Ovary (tissue), 9 donors: Measurements from ENCODE around the gene KIF16B. TPM values are rescaled to one million over a fixed set of nuclear protein-coding genes. Genes with fewer than 3 reads are reported as not detected.

Experiments
- DNase-seq, 5 donors: peaks; one replicate each; pipeline ENCODE4 v3.0.0-alpha.2; 2019 to 2020
- H3K27ac ChIP-seq, 2 donors: fragments of 200-600 bp; one replicate each; pipeline versions ENCODE4 v1.5.1 to v1.8.0; 2019 to 2022
- H3K27me3 ChIP-seq: fragments of 200-600 bp; one replicate; pipeline ENCODE4 v1.8.0; 2022
- H3K36me3 ChIP-seq: fragments of 200-600 bp; sonication (generic); one replicate; pipeline ENCODE4 v1.5.1; 2019
- H3K4me1 ChIP-seq: one replicate; pipeline ENCODE4 v1.8.1; 2013; ENCODE audit warnings: mild to moderate bottlenecking, moderate library complexity; ENCODE audit not compliant: insufficient read depth
- H3K4me3 ChIP-seq: fragments of 200-600 bp; sonication (generic); one replicate; pipeline ENCODE4 v1.5.1; 2017
- H3K9me3 ChIP-seq, 2 donors: fragments of 200-600 bp in 1 of 2; sonication (generic) in 1 of 2; one replicate each; pipeline versions ENCODE4 v1.5.1 to v1.8.1; 2013 to 2019; ENCODE audit warnings: mild to moderate bottlenecking in 1 of 2, moderate library complexity in 1 of 2
- EP300 ChIP-seq: sonication (generic); formaldehyde crosslinking; IDR thresholded peaks from one replicate; pipeline ENCODE4 v1.6.1; 2017; ENCODE audit warnings: antibody characterized with exemption
- POLR2A ChIP-seq: fragments of 450-650 bp; IDR thresholded peaks from one replicate; pipeline ENCODE4 v1.6.1; 2017; ENCODE audit warnings: antibody characterized with exemption, mild to moderate bottlenecking, moderate library complexity
- WGBS, 3 donors: extraction: QIAGEN DNeasy Blood & Tissue Kit in 1 of 3; methylation state at CpG; one replicate each; pipeline versions ENCODE4 v1.1.5 to v1.1.7; 2013 to 2017; 5-methylcytosine and 5-hydroxymethylcytosine counted together
- intact Hi-C, 4 donors: fragments of 100-400 bp; cut with DNase I; formaldehyde crosslinking; loops; one replicate each; pipeline versions ENCODE4 v1.11.0 to v1.15.1; 2022 to 2023
- polyA plus RNA-seq, 2 donors: library from polyadenylated mRNA; stranded (reverse); fragments of 200-250 nt in 1 of 2; fragments of 350-450 nt in 1 of 2; fragmentation: Illumina TruSeq in 1 of 2; extraction: RNeasy Lipid Tissue Mini Kit (QIAGEN cat#74804) in 1 of 2; gene quantifications; one replicate each; pipeline ENCODE4 v1.2.3, GENCODE V29; 2013 to 2014
- total RNA-seq, 7 donors: library from RNA; depleted of rRNA in 2 of 7; stranded (reverse); fragments of >200 nt in 2 of 7; fragmentation: NEBNext Ultra II Directional in 3 of 7; extraction: Animal tissue kit (Norgen Biotek cat#: 25700) in 3 of 7; gene quantifications; one replicate each; pipeline versions ENCODE4 v1.1.0 to v1.2.4, GENCODE V29; 2016 to 2023
- TF ChIP-seq, protein P1 (sequence below), 3 donors: fragments of 450-650 bp in 2 of 3; fragments of 200-600 bp in 1 of 3; IDR thresholded peaks; one replicate each; pipeline versions ENCODE4 v1.5.1 to v1.8.0; 2016 to 2022; ENCODE audit warnings: antibody characterized with exemption in 3 of 3, mild to moderate bottlenecking in 1 of 3
- donor health status: DM: no; HTN: no; CAD: no; lungs with moderate emphysema.
- donor health status: DM: no; HTN: no; CAD: no.
- donor health status: Bipolar disorder and iron deficiency.
- donor health status: DM: yes; HTN: yes; CAD: no.
- donor health status: DM: no; HTN: no; CAD: no.
- donor health status: DM: yes; HTN: yes; CAD: no.

Gene KIF16B
- total and polyA plus RNA-seq, 9 donors = 10.9 to 28.1 (median 20.2) TPM

- Histone ChIP-seq H3K27me3 (no peaks in the 10 kb centered on the region), H3K9me3 (no peaks in the 10 kb centered on the region), H3K36me3 (no peaks in the 10 kb centered on the region), H3K27ac (no peak overlapping the region), H3K4me1 (peaks cover 10% of the 10 kb centered on the region), H3K4me3 (no peak overlapping the region)
- no peak for DNase-seq
- intact Hi-C loops = no loop called here
- 91 to 94% (median 92%) methylated on average over 9 of the region's 9 CpGs for WGBS, 3 donors
- TF ChIP-seq POLR2A = no peak
- TF ChIP-seq, protein P1, sequence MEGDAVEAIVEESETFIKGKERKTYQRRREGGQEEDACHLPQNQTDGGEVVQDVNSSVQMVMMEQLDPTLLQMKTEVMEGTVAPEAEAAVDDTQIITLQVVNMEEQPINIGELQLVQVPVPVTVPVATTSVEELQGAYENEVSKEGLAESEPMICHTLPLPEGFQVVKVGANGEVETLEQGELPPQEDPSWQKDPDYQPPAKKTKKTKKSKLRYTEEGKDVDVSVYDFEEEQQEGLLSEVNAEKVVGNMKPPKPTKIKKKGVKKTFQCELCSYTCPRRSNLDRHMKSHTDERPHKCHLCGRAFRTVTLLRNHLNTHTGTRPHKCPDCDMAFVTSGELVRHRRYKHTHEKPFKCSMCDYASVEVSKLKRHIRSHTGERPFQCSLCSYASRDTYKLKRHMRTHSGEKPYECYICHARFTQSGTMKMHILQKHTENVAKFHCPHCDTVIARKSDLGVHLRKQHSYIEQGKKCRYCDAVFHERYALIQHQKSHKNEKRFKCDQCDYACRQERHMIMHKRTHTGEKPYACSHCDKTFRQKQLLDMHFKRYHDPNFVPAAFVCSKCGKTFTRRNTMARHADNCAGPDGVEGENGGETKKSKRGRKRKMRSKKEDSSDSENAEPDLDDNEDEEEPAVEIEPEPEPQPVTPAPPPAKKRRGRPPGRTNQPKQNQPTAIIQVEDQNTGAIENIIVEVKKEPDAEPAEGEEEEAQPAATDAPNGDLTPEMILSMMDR (IDR thresholded peaks at IDR 0.05) = no peak
- no peak for TF ChIP-seq EP300
Measured at GRCh38 chr20:16554766-16555543, 18.3 kb downstream of the KIF16B start.

DNA sequence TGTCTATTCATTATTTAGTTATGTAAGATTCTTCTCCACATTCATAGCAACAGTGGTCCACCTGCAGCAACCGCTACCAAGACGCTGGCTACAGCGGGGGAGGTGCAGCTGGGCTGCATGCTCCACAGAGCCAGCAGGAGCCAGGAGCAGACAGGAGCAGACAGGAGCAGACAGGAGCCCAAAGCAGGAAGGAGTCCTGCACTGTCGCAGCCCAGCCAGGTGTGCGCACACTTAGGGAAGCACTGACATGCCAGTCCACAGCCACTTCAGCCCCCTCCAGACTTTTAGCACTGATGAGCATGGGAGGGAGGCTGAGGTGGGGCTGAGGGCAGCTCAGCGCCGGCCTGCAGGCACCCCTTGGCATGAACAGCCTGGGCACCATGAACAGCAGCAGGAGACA lies 19.6 kb downstream of the KIF16B start:
- intact Hi-C loops = no loop called here
- H3K27me3 ChIP-seq = no peaks in the 10 kb centered on the region
- DNase-seq = no peak
- no peaks in the 10 kb centered on the region for H3K36me3 ChIP-seq
- no peak overlapping the region for H3K27ac ChIP-seq
- no peaks in the 10 kb centered on the region for H3K9me3 ChIP-seq
- TF ChIP-seq POLR2A = no peak
- TF ChIP-seq, protein P1 (IDR thresholded peaks at IDR 0.05) = no peak
- TF ChIP-seq EP300 = no peak
- WGBS, 3 donors = 82 to 93% (median 84%) methylated on average over 7 of the region's 7 CpGs
- H3K4me1 ChIP-seq = peaks cover 10% of the 10 kb centered on the region
- no peak overlapping the region for H3K4me3 ChIP-seq

GRCh38 chr20:16553101-16553500 lies 20.1 kb downstream of the KIF16B start:
- no peaks in the 10 kb centered on the region for H3K9me3 ChIP-seq
- TF ChIP-seq POLR2A = no peak
- no peak for TF ChIP-seq EP300
- TF ChIP-seq, protein P1 (IDR thresholded peaks at IDR 0.05) = no peak
- intact Hi-C loops = no loop called here
- no peaks in the 10 kb centered on the region for H3K27me3 ChIP-seq
- no peak overlapping the region for H3K4me3 ChIP-seq
- peaks cover 10% of the 10 kb centered on the region for H3K4me1 ChIP-seq
- no peak overlapping the region for H3K27ac ChIP-seq
- no peak for DNase-seq
- WGBS, 3 donors = 98 to 100% (median 99%) methylated on average over 5 of the region's 5 CpGs
- H3K36me3 ChIP-seq = no peaks in the 10 kb centered on the region

DNA sequence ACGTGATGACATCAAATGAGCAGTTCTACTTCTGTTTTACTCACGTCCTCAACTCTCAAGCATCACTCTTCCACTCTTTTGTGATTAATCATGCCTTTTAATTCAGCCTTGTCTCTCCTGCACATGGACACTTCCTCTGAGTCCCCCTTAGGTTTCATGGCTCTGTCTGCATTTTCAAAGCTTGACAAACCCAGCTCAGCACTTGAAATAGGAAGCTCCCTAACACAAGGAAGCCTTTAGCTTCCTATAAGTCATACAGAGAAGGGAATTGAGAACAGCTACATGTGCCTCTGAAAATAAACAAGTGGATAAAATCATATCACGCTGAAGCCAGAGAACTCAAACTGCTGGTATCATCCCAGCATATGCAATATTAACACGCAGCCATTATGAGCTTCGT lies 21.2 kb downstream of the KIF16B start:
- H3K9me3 ChIP-seq = no peaks in the 10 kb centered on the region
- WGBS, 3 donors = 70 to 75% (median 74%) methylated on average over 5 of the region's 5 CpGs
- H3K27me3 ChIP-seq = no peaks in the 10 kb centered on the region
- DNase-seq = no peak
- TF ChIP-seq EP300 = no peak
- no peak for TF ChIP-seq POLR2A
- TF ChIP-seq, protein P1 (IDR thresholded peaks at IDR 0.05) = no peak
- peaks cover 10% of the 10 kb centered on the region for H3K4me1 ChIP-seq
- H3K36me3 ChIP-seq = no peaks in the 10 kb centered on the region
- no peak overlapping the region for H3K27ac ChIP-seq
- intact Hi-C loops = no loop called here
- H3K4me3 ChIP-seq = no peak overlapping the region
